HepG2 (cell line): ENCODE measurements around the gene AHCYL1. TPM values are rescaled to one million over a fixed set of nuclear protein-coding genes. Genes with fewer than 3 reads are reported as not detected.

ENCODE experiments used
- ATF3 ChIP-seq: sonication (generic); formaldehyde crosslinking; IDR thresholded peaks from 2 replicates; pipeline ENCODE4 v1.4.0; 2020; ENCODE audit warnings: missing genetic modification reagents
- FOSL2 ChIP-seq: sonication (generic); formaldehyde crosslinking; IDR thresholded peaks from 2 replicates; pipeline ENCODE4 v1.4.0; 2020; ENCODE audit warnings: missing genetic modification reagents
- LBX2 ChIP-seq: sonication (generic); formaldehyde crosslinking; IDR thresholded peaks from 2 replicates; pipeline ENCODE4 v1.5.0; 2020; ENCODE audit warnings: missing genetic modification reagents, mild to moderate bottlenecking, borderline replicate concordance
- MAF1 ChIP-seq: sonication (generic); formaldehyde crosslinking; IDR thresholded peaks from 2 replicates; pipeline ENCODE4 v1.5.0; 2020; ENCODE audit warnings: missing genetic modification reagents, borderline replicate concordance
- MAFG ChIP-seq: sonication (generic); formaldehyde crosslinking; IDR thresholded peaks from 2 replicates; pipeline ENCODE4 v1.5.1; 2020; ENCODE audit warnings: mild to moderate bottlenecking, missing genetic modification reagents
- MAFK ChIP-seq, 2 experiments: IDR thresholded peaks in 1 of 2; conservative IDR thresholded peaks in 1 of 2; 2 replicates each; pipeline ENCODE4 v1.6.1; 2011; ENCODE audit warnings: improper control_type of control experiment in 2 of 2, low read length in 2 of 2
- MIER3 ChIP-seq: IDR thresholded peaks from 2 replicates; pipeline ENCODE4 v1.6.1; 2016; ENCODE audit warnings: missing compliant biosample characterization, borderline replicate concordance
- MLX ChIP-seq: IDR thresholded peaks from 2 replicates; pipeline ENCODE4 v1.6.1; 2016
- PAF1 ChIP-seq: IDR thresholded peaks from 2 replicates; pipeline ENCODE4 v1.6.1; 2016; ENCODE audit warnings: missing genetic modification reagents, missing compliant biosample characterization
- RFX1 ChIP-seq: fragments of 450-650 bp; IDR thresholded peaks from 2 replicates; pipeline ENCODE4 v1.6.1; 2017
- SP2 ChIP-seq: sonication (generic); formaldehyde crosslinking; IDR thresholded peaks from 2 replicates; pipeline ENCODE4 v1.5.1; 2020; ENCODE audit warnings: mild to moderate bottlenecking, missing genetic modification reagents
- TCF7L2 ChIP-seq: IDR thresholded peaks from 2 replicates; pipeline ENCODE4 v1.6.1; 2011; ENCODE audit warnings: mild to moderate bottlenecking, low read depth, low read length, moderate library complexity
- TIGD3 ChIP-seq: sonication (generic); formaldehyde crosslinking; IDR thresholded peaks from 2 replicates; pipeline ENCODE4 v1.5.1; 2020; ENCODE audit warnings: mild to moderate bottlenecking, missing genetic modification reagents, borderline replicate concordance
- ZBTB38 ChIP-seq: sonication (generic); formaldehyde crosslinking; IDR thresholded peaks from 2 replicates; pipeline ENCODE4 v1.5.1; 2020; ENCODE audit warnings: mild to moderate bottlenecking, missing genetic modification reagents
- ZNF318 ChIP-seq: sonication (generic); formaldehyde crosslinking; IDR thresholded peaks from 2 replicates; pipeline ENCODE4 v1.4.0; 2020; ENCODE audit warnings: mild to moderate bottlenecking, missing genetic modification reagents
- ZNF598 ChIP-seq: sonication (generic); formaldehyde crosslinking; IDR thresholded peaks from 2 replicates; pipeline ENCODE4 v1.5.1; 2020; ENCODE audit warnings: mild to moderate bottlenecking, missing genetic modification reagents, borderline replicate concordance
- ZNF720 ChIP-seq: sonication (generic); formaldehyde crosslinking; IDR thresholded peaks from 2 replicates; pipeline ENCODE4 v1.4.0; 2020; ENCODE audit warnings: missing genetic modification reagents
- ZNF747 ChIP-seq: sonication (generic); formaldehyde crosslinking; IDR thresholded peaks from 2 replicates; pipeline ENCODE4 v1.8.1; 2023; ENCODE audit warnings: missing genetic modification reagents, mild to moderate bottlenecking, borderline replicate concordance
- ZSCAN29 ChIP-seq: sonication (generic); formaldehyde crosslinking; conservative IDR thresholded peaks from 2 replicates; pipeline ENCODE4 v1.4.0; 2020; ENCODE audit warnings: mild to moderate bottlenecking, missing genetic modification reagents
- polyA plus RNA-seq, 8 experiments: library from polyadenylated mRNA; depleted of rRNA in 3 of 8; stranded (reverse) in 7 of 8; unstranded in 1 of 8; fragments of >200 nt; fragmentation: Illumina TruSeq in 4 of 8; extraction: Trizol in 4 of 8; gene quantifications; 2 replicates each; pipeline versions ENCODE4 v1.2.1 to v1.2.3, GENCODE V29; 2011 to 2016; ENCODE audit warnings: low read depth in 4 of 8, missing spikeins in 1 of 8, mixed read lengths in 1 of 8; ENCODE audit not compliant: insufficient read depth in 1 of 8
- total RNA-seq, 5 experiments: library from RNA; depleted of rRNA; stranded (reverse); fragments of >200 nt; fragmentation: Illumina TruSeq; extraction: Trizol; gene quantifications; 2 replicates each; pipeline ENCODE4 v1.2.3, GENCODE V29; 2016; ENCODE audit warnings: low read depth in 1 of 5

Gene AHCYL1
- total and polyA plus RNA-seq, 2 of the 13 experiments (the other 11 are each of a cell fraction or from before 2014, with no cell fraction given) = 40.9 to 76.3 TPM

GRCh38 chr1:109984456-109985246 lies at the start of gene AHCYL1 (continued):
- TF ChIP-seq PAF1 (CRISPR knock-in tag) = no peak
- TF ChIP-seq ZBTB38 = peak; percentile 85
- no peak for TF ChIP-seq ZNF720 (CRISPR knock-in tag)
- peak; percentile 78; the same call in 1 of the 2 replicates for TF ChIP-seq MAF1
- peak; percentile 21 for TF ChIP-seq ATF3
- peak; percentile 77 for TF ChIP-seq MLX (CRISPR knock-in tag)
- peak; percentile 66; the same call in 1 of the 2 replicates for TF ChIP-seq ZNF318
- TF ChIP-seq FOSL2 (CRISPR knock-in tag) = peak; percentile 74
- TF ChIP-seq ZNF747 (CRISPR knock-in tag) = no peak; the same call in 1 of the 2 replicates
- TF ChIP-seq RFX1 = no peak
- peak; percentile 87 for TF ChIP-seq MIER3 (CRISPR knock-in tag)
- no peak; the same call in 1 of the 2 replicates for TF ChIP-seq SP2 (CRISPR knock-in tag)
- no peak for TF ChIP-seq TCF7L2
- 0 out of 2 replicates have a peak, but pooled peaks have one; percentile 50 for TF ChIP-seq ZNF598 (CRISPR knock-in tag)
- TF ChIP-seq MAFK (conservative IDR thresholded peaks at IDR 0.05 in 1 of 2, IDR thresholded peaks at IDR 0.05 in 1 of 2; ENCODE audit: low read length in 2 of 2) = no peak
- no peak for TF ChIP-seq TIGD3 (CRISPR knock-in tag)
- TF ChIP-seq MAFG (CRISPR knock-in tag) = no peak
- peak; percentile 80; the same call in 1 of the 2 replicates for TF ChIP-seq ZSCAN29 (CRISPR knock-in tag)
- peak; percentile 39; the same call in 1 of the 2 replicates for TF ChIP-seq LBX2 (CRISPR knock-in tag)
